ENCODE results near the gene PPIP5K2. TPM values are rescaled to one million over a fixed set of nuclear protein-coding genes. Genes with fewer than 3 reads are reported as not detected.

PPIP5K2 gene
- total RNA-seq, 1 donor from 2014 or later: 66.3 TPM

DNA sequence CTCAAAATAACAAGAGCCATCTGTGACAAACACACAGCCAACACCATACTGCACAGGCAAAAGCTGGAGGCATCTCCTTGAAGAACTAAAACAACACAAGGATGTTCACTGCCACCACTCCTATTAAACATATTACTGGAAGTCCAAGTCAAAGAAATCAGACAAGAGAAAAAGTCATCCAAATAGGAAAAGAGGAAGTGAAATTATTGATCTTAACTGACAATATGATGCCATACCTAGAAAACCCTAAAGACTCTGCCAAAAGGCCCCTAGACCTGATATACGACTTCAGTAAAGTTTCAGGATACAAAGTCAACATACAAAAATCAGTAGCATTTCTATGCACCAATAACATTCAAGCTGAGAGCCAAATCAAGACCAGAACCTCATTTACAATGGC lies 108.5 kb downstream of the PPIP5K2 start:
- Mint-ChIP-seq H3K36me3 (ENCODE audit: low read depth, unreplicated experiment) (no peaks in the 10 kb centered on the region), H3K27me3 (ENCODE audit: unreplicated experiment) (peaks cover 4% of the 10 kb centered on the region), H3K4me1 (ENCODE audit: unreplicated experiment) (no peaks in the 10 kb centered on the region), H3K27ac (ENCODE audit: unreplicated experiment) (no peak overlapping the region), H3K9me3 (ENCODE audit: unreplicated experiment) (no peaks in the 10 kb centered on the region), H3K4me3 (ENCODE audit: unreplicated experiment) (no peak overlapping the region)
- TF ChIP-seq CTCF (IDR thresholded peaks at IDR 0.05; ENCODE audit: unreplicated experiment): no peak
- DNase-seq (ENCODE audit: low spot score): no peak

- Mint-ChIP-seq H3K36me3 (ENCODE audit: low read depth, unreplicated experiment) (no peaks in the 10 kb centered on the region), H3K4me3 (ENCODE audit: unreplicated experiment) (no peak overlapping the region), H3K27me3 (ENCODE audit: unreplicated experiment) (peaks cover 4% of the 10 kb centered on the region), H3K27ac (ENCODE audit: unreplicated experiment) (no peak overlapping the region), H3K4me1 (ENCODE audit: unreplicated experiment) (no peaks in the 10 kb centered on the region), H3K9me3 (ENCODE audit: unreplicated experiment) (peaks cover 2% of the 10 kb centered on the region)
- peak; percentile 72 for TF ChIP-seq CTCF (IDR thresholded peaks at IDR 0.05; ENCODE audit: unreplicated experiment)
- DNase-seq (ENCODE audit: low spot score): no peak
Measured at GRCh38 chr5:103232393-103232999, 112.4 kb downstream of the PPIP5K2 start.

GRCh38 chr5:103234239-103234975 lies 114.3 kb downstream of the PPIP5K2 start:
- TF ChIP-seq CTCF (IDR thresholded peaks at IDR 0.05; ENCODE audit: unreplicated experiment): no peak

DNA sequence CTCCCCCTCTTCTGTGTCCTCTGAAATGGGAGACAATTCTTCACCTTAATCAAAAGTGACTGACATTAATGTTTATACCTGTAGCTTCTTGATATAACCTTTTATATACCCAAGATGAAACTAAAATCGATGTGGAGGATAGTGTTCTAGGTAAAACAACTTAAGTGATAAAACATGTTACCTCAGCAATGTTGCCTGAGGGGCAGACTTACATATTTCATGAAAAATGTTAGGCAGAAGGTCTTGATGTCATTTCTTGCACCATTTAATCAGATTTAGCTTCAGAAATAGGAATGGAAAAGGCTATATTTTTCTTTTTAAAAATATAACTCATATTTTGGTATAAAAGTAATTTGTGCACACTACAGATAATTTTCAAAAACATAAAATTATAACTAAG lies 115.8 kb downstream of the PPIP5K2 start:
- Mint-ChIP-seq H3K9me3 (ENCODE audit: unreplicated experiment) (peaks cover 6% of the 10 kb centered on the region), H3K4me1 (ENCODE audit: unreplicated experiment) (no peaks in the 10 kb centered on the region), H3K27me3 (ENCODE audit: unreplicated experiment) (peaks cover 2% of the 10 kb centered on the region), H3K27ac (ENCODE audit: unreplicated experiment) (no peak overlapping the region), H3K36me3 (ENCODE audit: low read depth, unreplicated experiment) (no peaks in the 10 kb centered on the region), H3K4me3 (ENCODE audit: unreplicated experiment) (no peak overlapping the region)
- no peak for TF ChIP-seq CTCF (IDR thresholded peaks at IDR 0.05; ENCODE audit: unreplicated experiment)
- no peak for DNase-seq (ENCODE audit: low spot score)

More at GRCh38 chr5:103234239-103234975, 114.3 kb downstream of the PPIP5K2 start:
- H3K9me3 Mint-ChIP-seq (ENCODE audit: unreplicated experiment): peaks cover 6% of the 10 kb centered on the region
- no peaks in the 10 kb centered on the region for H3K4me1 Mint-ChIP-seq (ENCODE audit: unreplicated experiment)
- no peak for DNase-seq (ENCODE audit: low spot score)
- H3K27me3 Mint-ChIP-seq (ENCODE audit: unreplicated experiment): peaks cover 4% of the 10 kb centered on the region
- H3K36me3 Mint-ChIP-seq (ENCODE audit: low read depth, unreplicated experiment): no peaks in the 10 kb centered on the region
- H3K27ac Mint-ChIP-seq (ENCODE audit: unreplicated experiment): no peak overlapping the region
- no peak overlapping the region for H3K4me3 Mint-ChIP-seq (ENCODE audit: unreplicated experiment)

GRCh38 chr5:103237778-103238177 lies 117.7 kb downstream of the PPIP5K2 start:
- no peak overlapping the region for H3K4me3 Mint-ChIP-seq (ENCODE audit: unreplicated experiment)
- no peaks in the 10 kb centered on the region for H3K36me3 Mint-ChIP-seq (ENCODE audit: low read depth, unreplicated experiment)
- peaks cover 2% of the 10 kb centered on the region for H3K27me3 Mint-ChIP-seq (ENCODE audit: unreplicated experiment)
- peaks cover 6% of the 10 kb centered on the region for H3K9me3 Mint-ChIP-seq (ENCODE audit: unreplicated experiment)
- DNase-seq (ENCODE audit: low spot score): no peak
- no peaks in the 10 kb centered on the region for H3K4me1 Mint-ChIP-seq (ENCODE audit: unreplicated experiment)
- TF ChIP-seq CTCF (IDR thresholded peaks at IDR 0.05; ENCODE audit: unreplicated experiment): no peak
- no peak overlapping the region for H3K27ac Mint-ChIP-seq (ENCODE audit: unreplicated experiment)
